Heart left ventricle (tissue), 16 donors: ENCODE measurements around the gene RIPK4. TPM values are rescaled to one million over a fixed set of nuclear protein-coding genes. Genes with fewer than 3 reads are reported as not detected.

Experiments used
- ATAC-seq, 4 donors: fragments of 200-7000 bp; cut with Tn5 transposase; one replicate each; pipeline ENCODE4 v1.9.1; 2020 to 2022; ENCODE audit warnings: moderate library complexity in 4 of 4, mild to moderate bottlenecking in 3 of 4, moderate number of reproducible peaks in 1 of 4
- DNase-seq, 5 donors: peaks; one replicate each; pipeline ENCODE4 v3.0.0-alpha.2; 2020
- H3K27ac ChIP-seq, 12 donors: fragments of 200-600 bp; sonication (generic) in 4 of 12; one replicate each; pipeline versions ENCODE4 v1.5.0 to v1.8.0; 2016 to 2022; ENCODE audit warnings: mild to moderate bottlenecking in 2 of 12
- H3K27me3 ChIP-seq, 9 donors: fragments of 200-600 bp; sonication (generic) in 2 of 9; one replicate each; pipeline versions ENCODE4 v1.5.1 to v1.8.0; 2016 to 2022; ENCODE audit warnings: mild to moderate bottlenecking in 3 of 9
- H3K36me3 ChIP-seq, 9 donors: fragments of 200-600 bp; sonication (generic) in 2 of 9; one replicate each; pipeline versions ENCODE4 v1.5.0 to v1.8.0; 2018 to 2022; ENCODE audit warnings: mild to moderate bottlenecking in 2 of 9
- H3K4me1 ChIP-seq, 12 donors: fragments of 200-600 bp; sonication (generic) in 4 of 12; one replicate each; pipeline versions ENCODE4 v1.5.0 to v1.8.0; 2016 to 2022; ENCODE audit warnings: mild to moderate bottlenecking in 3 of 12
- H3K4me3 ChIP-seq, 12 donors: fragments of 200-600 bp; sonication (generic) in 4 of 12; one replicate each; pipeline versions ENCODE4 v1.5.0 to v1.8.0; 2017 to 2022; ENCODE audit warnings: mild to moderate bottlenecking in 9 of 12, moderate library complexity in 4 of 12
- H3K9me3 ChIP-seq, 12 donors: fragments of 200-600 bp; sonication (generic) in 4 of 12; one replicate each; pipeline versions ENCODE4 v1.5.0 to v1.8.0; 2016 to 2022; ENCODE audit warnings: mild to moderate bottlenecking in 1 of 12
- POLR2A ChIP-seq, 2 donors: fragments of 450-650 bp; IDR thresholded peaks; one replicate each; pipeline ENCODE4 v1.6.1; 2017; ENCODE audit warnings: antibody characterized with exemption in 2 of 2, mild to moderate bottlenecking in 2 of 2, moderate library complexity in 2 of 2
- WGBS, 4 donors: extraction: QIAGEN DNeasy Blood & Tissue Kit in 2 of 4; methylation state at CpG; one replicate each; pipeline versions ENCODE4 v1.1.5 to v1.1.7; 2013 to 2018; 5-methylcytosine and 5-hydroxymethylcytosine counted together
- intact Hi-C, 10 donors: fragments of 100-400 bp; cut with DNase I; formaldehyde crosslinking; loops; one replicate each; pipeline versions ENCODE4 v1.11.1 to v1.14.2; 2022
- long read RNA-seq, 3 donors: library from polyadenylated mRNA; unstranded; transcript quantifications; one replicate each; pipeline ENCODE4 v2.0.0, GENCODE V29; 2020 to 2021
- polyA plus RNA-seq, 2 donors: library from polyadenylated mRNA; stranded (reverse); fragments of 200-250 nt; gene quantifications; one replicate each; pipeline ENCODE4 v1.2.3, GENCODE V29; 2013
- total RNA-seq, 9 donors: library from RNA; depleted of rRNA in 2 of 9; stranded (reverse); fragments of >200 nt in 2 of 9; fragmentation: NEBNext Ultra II Directional in 3 of 9; extraction: Animal tissue kit (Norgen Biotek cat#: 25700) in 3 of 9; gene quantifications; one replicate each; pipeline versions ENCODE4 v1.1.0 to v1.2.4, GENCODE V29; 2016 to 2023
- TF ChIP-seq, protein P1 (sequence below), 12 donors: fragments of 200-600 bp; sonication (generic) in 4 of 12; IDR thresholded peaks; one replicate each; pipeline versions ENCODE4 v1.5.0 to v1.8.0; 2018 to 2022; ENCODE audit warnings: antibody characterized with exemption in 12 of 12, mild to moderate bottlenecking in 5 of 12
- donor health status: ischemic (EF 13 %, LVEDD 7.1; RV severe dilation, severe dysfunction).
- donor health status: healthy with polysubstance abuse.
- donor health status: DM: no; HTN: yes; CAD: no.
- donor health status: DM: no; HTN: no; CAD: no.
- donor health status: ischemic (EF 25% LVEDD 6.9; RV normal size, moderate dysfunction).
- donor health status: ischemic (EF 25% LVEDD 5.7; RV mildly dilated, moderate dysfunction).
- donor health status: healthy.
- donor health status: DM: yes; HTN: yes; CAD: no.
- donor health status: ischemic (EF 35%, LVEDD 5.7; RV mildly dilated, moderate dysfunction).
- donor health status: nonischemic (EF 11% LVEDD 7.7; RV severe dilation, severe dysfunction).
- donor health status: DM: yes; HTN: yes; CAD: no.
- donor health status: PGD.
- donor health status: ischemic (EF 29% LVEDD 5.4; RV normal size, mild dysfunction).
- donor health status: nonischemic (EF 23%, LVEDD 6.1; RV moderate dilation, normal function).

Gene RIPK4
- total RNA-seq (1 to 10 TPM in 1 of 9 donors, under 1 TPM in 6, not detected in 2; 0.07 to 2.0 (median 0.08) TPM), polyA plus RNA-seq (under 1 TPM; 0.04 TPM)
- long read RNA-seq, donor 1, result 0 reads
- long read RNA-seq, donor 2, result 0 reads
- long read RNA-seq, donor 3, result 0 reads

GRCh38 chr21:41766883-41767605 is at the start of gene RIPK4:
Gene RIPK4, minus strand, starts transcription at chr21:41767052. Its CDS starts 11 bp downstream, at chr21:41767041.
- intact Hi-C loops, result no loop called here
- TF ChIP-seq, protein P1, sequence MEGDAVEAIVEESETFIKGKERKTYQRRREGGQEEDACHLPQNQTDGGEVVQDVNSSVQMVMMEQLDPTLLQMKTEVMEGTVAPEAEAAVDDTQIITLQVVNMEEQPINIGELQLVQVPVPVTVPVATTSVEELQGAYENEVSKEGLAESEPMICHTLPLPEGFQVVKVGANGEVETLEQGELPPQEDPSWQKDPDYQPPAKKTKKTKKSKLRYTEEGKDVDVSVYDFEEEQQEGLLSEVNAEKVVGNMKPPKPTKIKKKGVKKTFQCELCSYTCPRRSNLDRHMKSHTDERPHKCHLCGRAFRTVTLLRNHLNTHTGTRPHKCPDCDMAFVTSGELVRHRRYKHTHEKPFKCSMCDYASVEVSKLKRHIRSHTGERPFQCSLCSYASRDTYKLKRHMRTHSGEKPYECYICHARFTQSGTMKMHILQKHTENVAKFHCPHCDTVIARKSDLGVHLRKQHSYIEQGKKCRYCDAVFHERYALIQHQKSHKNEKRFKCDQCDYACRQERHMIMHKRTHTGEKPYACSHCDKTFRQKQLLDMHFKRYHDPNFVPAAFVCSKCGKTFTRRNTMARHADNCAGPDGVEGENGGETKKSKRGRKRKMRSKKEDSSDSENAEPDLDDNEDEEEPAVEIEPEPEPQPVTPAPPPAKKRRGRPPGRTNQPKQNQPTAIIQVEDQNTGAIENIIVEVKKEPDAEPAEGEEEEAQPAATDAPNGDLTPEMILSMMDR (IDR thresholded peaks at IDR 0.05), result no peak
- no peak for TF ChIP-seq POLR2A (IDR thresholded peaks at IDR 0.05)
- H3K4me1 ChIP-seq, result peaks cover 0 to 47% (median 17%) of the 10 kb centered on the region in 12 donors
- H3K36me3 ChIP-seq, result no peaks in the 10 kb centered on the region
- 3 to 7% (median 4%) methylated on average over 30 to 53 of the region's 53 CpGs for WGBS, 4 donors
- peaks cover 47 to 100% (median 83%) of the 10 kb centered on the region in 9 donors for H3K27me3 ChIP-seq
- no peaks in the 10 kb centered on the region for H3K9me3 ChIP-seq
- peak within 1 kb of the TSS in 11 of 12 donors; percentile 3 to 48 (median 33) for H3K4me3 ChIP-seq
- peak within 1 kb of the TSS in 1 of 12 donors; percentile 61 for H3K27ac ChIP-seq
- DNase-seq, result peak in 1 of 5 donors; percentile 66
- ATAC-seq, result no peak

DNA sequence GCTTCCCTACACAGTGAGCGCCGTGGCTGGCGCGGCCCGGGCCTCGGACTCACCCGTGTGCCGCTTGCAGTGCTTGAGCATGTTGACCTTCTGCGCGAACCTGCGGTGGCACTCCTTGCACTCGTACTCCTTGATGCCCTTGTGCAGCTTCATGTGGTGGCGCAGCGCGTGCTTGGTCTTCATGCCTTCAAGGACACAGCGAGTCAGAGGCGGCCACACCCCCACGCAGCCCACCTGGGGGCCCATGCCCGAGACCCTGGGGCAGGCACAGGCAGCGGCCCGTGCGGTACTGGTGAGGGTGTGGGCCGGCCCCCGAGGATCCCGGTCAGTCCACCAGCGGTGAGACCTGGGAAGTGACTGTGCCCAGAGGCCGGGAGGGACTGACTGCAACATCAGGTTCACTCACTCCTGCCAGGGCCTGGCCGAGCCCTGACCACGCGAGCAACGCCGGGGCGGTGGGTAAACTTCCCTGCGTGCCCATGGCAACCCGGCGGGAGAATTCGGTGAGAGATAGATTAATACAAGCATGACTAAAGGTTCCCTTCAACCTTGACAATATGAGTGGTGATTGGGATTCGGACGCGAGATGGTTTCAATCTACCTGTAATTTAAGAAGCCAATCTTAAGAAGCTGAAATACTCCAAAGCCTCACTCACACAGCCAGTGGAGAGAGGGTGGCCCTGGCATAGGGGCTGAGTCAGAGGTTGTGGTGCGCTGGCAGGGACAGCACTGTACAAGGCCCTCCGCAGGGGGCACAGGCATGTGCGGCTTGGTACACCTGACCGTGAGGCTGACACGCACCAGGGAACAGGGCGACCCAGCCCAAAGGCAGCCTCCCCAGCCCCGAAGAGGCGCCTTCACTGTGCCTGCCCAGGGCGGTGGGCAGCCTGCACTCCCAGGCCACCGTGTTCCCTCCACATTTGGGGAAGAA is 49.1 kb upstream of the RIPK4 start:
- intact Hi-C loops, result loop anchor here in 9 of 10 donors (1.0 to 5.0 kb wide), 5 partner anchors 204 to 303 kb away; no protein-coding TSS in a partner anchor
- Histone ChIP-seq H3K36me3 (peaks cover 0 to 36% (median 16%) of the 10 kb centered on the region in 9 donors), H3K9me3 (no peaks in the 10 kb centered on the region), H3K27me3 (no peaks in the 10 kb centered on the region), H3K4me3 (no peak overlapping the region), H3K27ac (no peak overlapping the region), H3K4me1 (peaks cover 0 to 9% (median 0%) of the 10 kb centered on the region in 12 donors)
- peak in 2 of 4 donors; percentile 9 to 34 for ATAC-seq
- DNase-seq, result peak in 1 of 5 donors; percentile 58
- 88 to 94% (median 93%) methylated on average over 38 to 50 of the region's 50 CpGs for WGBS, 4 donors
- no peak for TF ChIP-seq POLR2A (IDR thresholded peaks at IDR 0.05)
- TF ChIP-seq, protein P1 (IDR thresholded peaks at IDR 0.05), result no peak

- Histone ChIP-seq H3K27me3 (no peaks in the 10 kb centered on the region), H3K36me3 (peaks cover 0 to 51% (median 34%) of the 10 kb centered on the region in 9 donors), H3K9me3 (no peaks in the 10 kb centered on the region), H3K4me3 (no peak overlapping the region), H3K27ac (no peak overlapping the region), H3K4me1 (peaks cover 0 to 9% (median 0%) of the 10 kb centered on the region in 12 donors)
- TF ChIP-seq POLR2A (IDR thresholded peaks at IDR 0.05), result no peak
- TF ChIP-seq, protein P1 (IDR thresholded peaks at IDR 0.05), result no peak
- WGBS, 4 donors, result 91 to 94% (median 93%) methylated on average over 11 of the region's 11 CpGs
- intact Hi-C loops, result no loop called here
- DNase-seq, result no peak
- no peak for ATAC-seq
Observed at GRCh38 chr21:41813226-41813625, 46.4 kb upstream of the RIPK4 start.
